ENCODE results near the gene TXNRD1.

Gene TXNRD1

GRCh38 chr12:104345234-104346066 is 129.9 kb downstream of the TXNRD1 start:
- in situ Hi-C loops (cut with MboI; ENCODE audit: low sequenced_read_pairs), result no loop called here

- in situ Hi-C loops (cut with MboI; ENCODE audit: low sequenced_read_pairs), result no loop called here
Observed at GRCh38 chr12:104347374-104348075, 131.9 kb downstream of the TXNRD1 start.

DNA sequence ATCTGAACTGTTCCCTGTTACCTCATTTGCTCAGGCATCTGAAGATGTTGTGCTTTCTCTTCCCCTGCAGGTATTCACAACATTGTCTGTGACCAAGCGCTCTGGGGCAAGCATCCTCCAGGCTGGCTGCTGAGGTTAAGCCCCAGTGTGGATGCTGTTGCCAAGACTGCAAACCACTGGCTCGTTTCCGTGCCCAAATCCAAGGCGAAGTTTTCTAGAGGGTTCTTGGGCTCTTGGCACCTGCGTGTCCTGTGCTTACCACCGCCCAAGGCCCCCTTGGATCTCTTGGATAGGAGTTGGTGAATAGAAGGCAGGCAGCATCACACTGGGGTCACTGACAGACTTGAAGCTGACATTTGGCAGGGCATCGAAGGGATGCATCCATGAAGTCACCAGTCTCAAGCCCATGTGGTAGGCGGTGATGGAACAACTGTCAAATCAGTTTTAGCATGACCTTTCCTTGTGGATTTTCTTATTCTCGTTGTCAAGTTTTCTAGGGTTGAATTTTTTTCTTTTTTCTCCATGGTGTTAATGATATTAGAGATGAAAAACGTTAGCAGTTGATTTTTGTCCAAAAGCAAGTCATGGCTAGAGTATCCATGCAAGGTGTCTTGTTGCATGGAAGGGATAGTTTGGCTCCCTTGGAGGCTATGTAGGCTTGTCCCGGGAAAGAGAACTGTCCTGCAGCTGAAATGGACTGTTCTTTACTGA is 132.9 kb downstream of the TXNRD1 start:
- in situ Hi-C loops (cut with MboI; ENCODE audit: low sequenced_read_pairs), result no loop called here

- in situ Hi-C loops (cut with MboI; ENCODE audit: low sequenced_read_pairs), result no loop called here
Observed at GRCh38 chr12:104348994-104349494, 133.5 kb downstream of the TXNRD1 start.

- in situ Hi-C loops (cut with MboI; ENCODE audit: low sequenced_read_pairs), result loop anchor here (10.0 kb wide), 1 partner anchor 146 kb away; no protein-coding TSS in a partner anchor
Observed at GRCh38 chr12:104350211-104351056, 134.9 kb downstream of the TXNRD1 start.

GRCh38 chr12:104351057-104351983 is 135.7 kb downstream of the TXNRD1 start:
- in situ Hi-C loops (cut with MboI; ENCODE audit: low sequenced_read_pairs), result loop anchor here (10.0 kb wide), 1 partner anchor 147 kb away; no protein-coding TSS in a partner anchor

GRCh38 chr12:104352106-104352713 is 136.6 kb downstream of the TXNRD1 start:
- in situ Hi-C loops (cut with MboI; ENCODE audit: low sequenced_read_pairs), result loop anchor here (10.0 kb wide), 1 partner anchor 147 kb away; no protein-coding TSS in a partner anchor

DNA sequence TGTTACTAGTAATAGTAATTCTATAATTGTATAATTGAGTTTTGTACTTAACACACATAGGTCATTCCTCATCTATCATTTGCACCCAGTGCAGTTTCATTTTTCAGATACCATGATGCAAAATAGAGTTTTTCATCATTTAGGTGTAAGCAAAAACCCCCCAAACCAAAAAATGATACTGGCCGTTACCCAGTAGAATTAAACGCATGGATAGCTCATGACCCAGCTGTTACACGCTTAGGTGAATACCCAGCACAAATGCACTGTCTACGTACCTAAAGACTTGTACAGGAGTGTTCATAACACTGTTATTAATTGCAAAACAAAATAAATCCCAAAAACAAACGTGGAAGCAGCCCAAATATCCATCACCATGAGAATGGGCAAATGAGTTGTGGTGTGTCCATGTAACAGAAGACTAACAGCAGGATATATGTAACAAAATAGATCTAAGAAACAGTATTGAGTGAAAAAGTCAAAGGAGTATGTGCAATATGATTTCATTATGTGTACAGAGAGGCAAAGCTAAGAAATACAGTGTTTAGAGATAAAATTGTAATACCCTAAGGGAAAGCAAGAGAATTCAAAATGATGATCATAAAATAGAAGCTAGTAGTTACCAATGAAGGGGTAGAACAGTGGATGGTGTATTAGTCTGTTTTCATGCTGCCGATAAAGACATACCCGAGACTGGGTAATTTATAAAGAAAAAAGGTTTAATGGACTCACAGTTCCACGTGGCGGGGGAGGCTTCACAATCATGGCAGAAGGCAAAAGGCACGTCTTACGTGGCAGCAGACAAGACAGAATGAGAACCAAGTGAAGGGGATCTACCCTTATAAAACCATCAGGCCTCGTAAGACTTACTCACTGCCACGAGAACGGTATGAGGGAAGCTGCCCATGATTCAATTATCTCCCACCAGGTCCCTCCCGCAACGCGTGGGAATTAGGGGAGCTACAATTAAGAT is 137.7 kb downstream of the TXNRD1 start:
- in situ Hi-C loops (cut with MboI; ENCODE audit: low sequenced_read_pairs), result loop anchor here (10.0 kb wide), 1 partner anchor 148 kb away; no protein-coding TSS in a partner anchor

- in situ Hi-C loops (cut with MboI; ENCODE audit: low sequenced_read_pairs), result loop anchor here (10.0 kb wide), 1 partner anchor 150 kb away; no protein-coding TSS in a partner anchor
Observed at GRCh38 chr12:104354167-104354867, 138.7 kb downstream of the TXNRD1 start.

DNA sequence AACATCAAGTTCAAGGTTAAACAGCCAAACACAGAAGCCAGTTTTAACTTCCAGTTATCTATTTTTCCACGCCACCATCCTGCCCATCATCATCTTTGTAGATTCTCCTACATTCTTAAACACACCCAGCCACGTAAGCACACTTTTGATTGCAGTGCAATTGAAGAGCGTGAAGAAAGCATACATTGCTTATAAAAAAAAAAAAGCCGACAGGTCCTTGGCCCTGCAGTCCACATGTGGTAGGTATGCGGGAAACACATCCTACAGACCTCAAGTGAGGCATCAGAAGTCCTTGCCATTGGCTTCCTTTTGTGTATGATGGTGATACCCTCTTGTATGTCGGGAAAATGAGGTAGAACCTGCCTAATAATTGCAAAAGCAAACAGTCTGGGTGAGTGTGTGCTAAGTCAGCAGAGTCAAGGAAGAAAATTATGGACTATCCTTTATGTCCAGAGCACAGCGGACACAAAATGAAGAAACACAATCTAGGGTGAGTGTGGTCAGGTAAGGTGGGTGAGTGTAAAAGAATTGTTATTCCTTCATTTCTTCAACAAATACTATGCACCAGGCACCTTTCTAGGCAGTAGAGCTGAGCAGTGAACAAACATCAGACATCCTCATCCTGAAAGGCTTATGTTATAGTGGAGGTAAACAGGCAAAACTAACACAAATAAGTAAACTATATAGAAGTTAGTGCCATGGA is 139.4 kb downstream of the TXNRD1 start:
- in situ Hi-C loops (cut with MboI; ENCODE audit: low sequenced_read_pairs), result loop anchor here (10.0 kb wide), 1 partner anchor 150 kb away; no protein-coding TSS in a partner anchor

GRCh38 chr12:104355630-104356029 is 140.1 kb downstream of the TXNRD1 start:
- in situ Hi-C loops (cut with MboI; ENCODE audit: low sequenced_read_pairs), result loop anchor here (10.0 kb wide), 1 partner anchor 151 kb away; no protein-coding TSS in a partner anchor

DNA sequence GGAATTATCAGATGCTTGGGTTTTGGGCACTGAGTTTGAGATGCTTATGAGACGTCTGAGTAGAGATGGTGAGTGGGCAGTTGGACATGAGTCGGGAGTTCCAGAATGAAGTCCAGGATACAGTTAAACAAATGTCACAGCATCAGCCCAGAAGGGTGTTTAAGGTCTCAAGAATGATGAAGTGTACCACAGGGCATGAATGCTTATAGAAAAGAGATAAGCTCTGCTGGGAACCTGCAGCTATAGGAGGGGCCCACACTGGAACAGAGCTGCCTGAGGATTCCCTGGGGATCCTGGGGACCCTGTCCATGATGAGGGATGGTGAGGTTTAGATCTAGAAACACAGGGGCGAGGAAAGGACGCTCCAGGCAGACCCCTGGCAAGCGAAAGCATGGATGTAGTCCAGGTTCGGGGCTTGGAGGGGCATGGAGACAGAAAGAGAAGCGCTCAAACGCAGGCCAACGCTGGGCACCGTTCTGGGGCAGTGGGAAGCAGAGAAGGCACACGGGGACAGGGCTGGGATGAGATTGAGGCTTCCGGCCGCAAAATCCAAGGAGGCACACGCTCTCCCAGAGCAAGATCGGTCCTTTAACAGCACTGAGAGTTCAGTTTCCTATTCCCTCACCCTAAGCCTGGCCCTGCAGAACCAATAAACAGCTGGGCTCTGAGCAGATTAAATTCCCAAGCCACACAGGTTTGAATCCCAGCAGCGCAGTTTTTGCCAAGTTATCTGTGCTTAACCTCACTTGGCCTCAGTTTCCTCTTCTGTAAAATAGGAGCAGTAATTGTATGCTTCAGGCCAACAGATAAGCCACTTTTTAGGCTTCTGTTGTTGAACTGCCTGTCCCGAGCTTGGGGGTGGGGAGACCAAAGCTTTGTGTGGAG is 140.9 kb downstream of the TXNRD1 start:
- in situ Hi-C loops (cut with MboI; ENCODE audit: low sequenced_read_pairs), result loop anchor here (10.0 kb wide), 1 partner anchor 152 kb away; no protein-coding TSS in a partner anchor

DNA sequence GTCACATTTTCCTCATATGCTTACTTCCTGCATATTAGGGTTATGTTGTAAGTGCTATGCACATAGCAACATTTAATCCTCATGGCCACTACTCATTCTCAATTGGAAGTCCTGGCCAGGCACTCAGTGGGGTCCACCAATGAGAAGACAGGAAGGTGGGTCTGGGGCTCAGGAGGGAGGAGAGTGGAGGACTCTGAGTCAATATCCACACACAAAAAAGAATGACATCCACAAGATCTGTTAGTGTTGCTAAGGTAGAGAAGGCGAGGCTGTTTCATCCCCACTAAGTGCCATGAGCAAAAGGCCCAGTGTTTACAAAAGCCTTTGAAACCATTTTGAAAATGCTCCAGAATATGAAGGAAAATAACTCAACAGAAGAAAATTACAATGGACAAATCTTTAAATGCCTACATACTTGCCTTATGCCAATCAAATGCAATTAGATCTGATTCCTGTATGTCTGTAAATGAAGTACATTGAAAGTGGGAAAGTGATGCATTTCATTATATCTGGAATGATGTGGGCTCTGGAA is 141.9 kb downstream of the TXNRD1 start:
- in situ Hi-C loops (cut with MboI; ENCODE audit: low sequenced_read_pairs), result loop anchor here (10.0 kb wide), 1 partner anchor 153 kb away; no protein-coding TSS in a partner anchor

GRCh38 chr12:104358353-104359003 is 142.9 kb downstream of the TXNRD1 start:
- in situ Hi-C loops (cut with MboI; ENCODE audit: low sequenced_read_pairs), result loop anchor here (10.0 kb wide), 1 partner anchor 154 kb away; no protein-coding TSS in a partner anchor
